HG03175 (cell line): ENCODE results near the gene ZNF862.

Source experiments
- ATAC-seq: cut with Tn5 transposase; IDR thresholded peaks from one replicate; pipeline ENCODE4 v1.9.1; 2021; ENCODE audit warnings: mild to moderate bottlenecking, moderate library complexity; ENCODE audit not compliant: unreplicated experiment

Gene ZNF862

DNA sequence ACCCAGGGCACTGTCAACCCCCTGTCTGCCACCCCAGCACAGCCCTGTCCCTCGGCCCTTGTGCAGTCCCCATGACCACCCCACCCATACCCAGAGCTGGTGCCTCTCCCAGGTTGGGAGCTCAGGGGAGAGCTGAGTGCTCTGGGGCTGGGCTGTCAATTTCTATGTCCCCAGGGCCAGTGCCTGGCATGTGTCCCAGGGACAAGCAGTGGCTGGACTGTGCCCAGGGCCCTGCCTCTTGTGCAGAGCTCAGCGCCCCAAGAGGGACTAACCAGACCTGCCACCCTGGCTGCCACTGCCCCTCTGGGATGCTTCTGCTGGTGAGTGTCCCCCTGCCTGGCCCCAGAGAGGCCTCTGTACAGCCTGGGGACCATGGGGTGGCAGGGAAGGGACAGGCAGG lies 29.0 kb upstream of the ZNF862 start:
- no peak for ATAC-seq

DNA sequence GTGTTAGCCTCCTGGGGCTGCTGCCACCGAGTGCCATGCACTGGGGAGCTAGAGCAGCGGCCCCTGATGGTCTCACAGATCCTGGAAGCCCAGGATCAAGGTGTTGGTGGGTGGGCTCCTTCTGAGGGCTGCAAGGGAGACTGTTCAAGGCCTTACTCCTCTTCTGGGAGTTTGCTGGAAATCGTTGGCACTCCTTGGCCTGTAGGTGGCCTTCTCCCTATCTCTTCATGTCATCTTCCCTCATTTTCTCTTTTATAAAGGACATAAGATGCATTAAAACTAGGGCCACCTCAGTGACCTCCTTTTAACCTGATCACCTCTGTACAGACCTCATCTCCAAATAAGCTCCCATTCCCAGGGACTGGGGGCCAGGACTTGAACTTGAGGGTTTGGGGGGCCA lies 27.0 kb upstream of the ZNF862 start:
- no peak for ATAC-seq

DNA sequence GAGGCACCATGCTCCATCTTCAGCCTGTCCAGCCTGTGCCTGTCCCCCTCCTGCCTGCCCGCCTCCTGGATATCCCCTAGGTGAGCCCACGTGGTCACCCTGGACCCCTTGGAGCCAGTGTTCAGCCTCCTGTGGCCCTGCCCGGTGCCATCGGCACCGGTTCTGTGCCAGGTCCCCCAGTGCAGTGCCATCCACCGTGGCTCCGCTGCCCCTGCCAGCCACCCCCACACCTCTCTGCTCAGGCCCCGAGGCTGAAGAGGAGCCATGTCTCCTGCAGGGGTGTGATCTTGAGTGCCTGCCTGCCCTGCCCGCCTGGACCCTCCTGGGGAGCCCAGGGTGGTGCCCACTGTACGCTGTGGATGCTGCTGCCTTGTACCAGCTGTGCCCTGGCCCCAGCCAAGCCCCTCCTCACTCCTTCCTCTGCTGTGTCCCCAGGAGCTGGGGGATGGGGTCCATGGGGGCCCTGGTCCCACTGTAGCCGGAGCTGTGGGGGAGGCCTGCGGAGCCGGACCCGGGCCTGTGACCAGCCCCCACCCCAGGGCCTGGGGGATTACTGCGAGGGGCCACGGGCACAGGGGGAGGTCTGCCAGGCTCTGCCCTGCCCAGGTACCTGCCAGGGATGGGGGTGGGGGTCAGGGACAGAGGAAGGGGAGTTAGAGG lies 26.2 kb upstream of the ZNF862 start:
- no peak for ATAC-seq

DNA sequence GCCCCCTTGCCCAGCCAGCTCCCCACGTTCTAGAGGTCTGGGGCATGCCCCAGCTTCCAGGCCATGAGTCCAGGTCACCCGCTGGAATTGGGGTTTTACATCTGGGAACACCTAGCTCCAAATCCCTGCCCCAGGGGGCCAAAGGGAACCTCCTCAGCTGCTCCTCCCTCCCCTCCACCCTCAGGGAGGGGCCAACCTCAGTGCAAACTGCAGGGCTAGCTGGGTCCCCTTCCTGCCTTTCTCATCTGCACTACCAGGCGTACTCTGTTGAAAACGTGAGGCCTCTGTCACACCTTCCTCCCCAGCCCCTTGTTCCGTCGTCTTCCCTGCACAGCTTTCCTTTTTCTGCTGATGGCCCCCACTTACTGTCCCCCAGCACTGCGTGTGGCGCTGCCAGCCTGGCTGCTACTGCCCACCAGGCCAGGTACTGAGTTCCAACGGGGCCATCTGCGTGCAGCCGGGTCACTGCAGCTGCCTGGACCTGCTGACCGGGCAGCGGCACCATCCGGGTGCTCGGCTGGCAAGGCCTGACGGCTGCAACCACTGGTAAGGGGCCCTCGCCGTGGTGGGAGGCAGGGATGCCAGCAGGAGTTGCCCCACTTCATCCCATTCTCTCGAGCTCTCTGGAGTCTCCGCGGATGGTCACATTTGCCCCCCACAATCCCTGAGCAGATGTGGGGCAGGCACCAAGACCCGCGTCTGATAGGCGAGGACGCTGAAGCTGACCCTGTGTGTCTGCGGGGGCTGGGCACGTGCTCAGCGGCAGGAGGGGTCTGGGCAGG lies 24.7 kb upstream of the ZNF862 start:
- ATAC-seq, result no peak

DNA sequence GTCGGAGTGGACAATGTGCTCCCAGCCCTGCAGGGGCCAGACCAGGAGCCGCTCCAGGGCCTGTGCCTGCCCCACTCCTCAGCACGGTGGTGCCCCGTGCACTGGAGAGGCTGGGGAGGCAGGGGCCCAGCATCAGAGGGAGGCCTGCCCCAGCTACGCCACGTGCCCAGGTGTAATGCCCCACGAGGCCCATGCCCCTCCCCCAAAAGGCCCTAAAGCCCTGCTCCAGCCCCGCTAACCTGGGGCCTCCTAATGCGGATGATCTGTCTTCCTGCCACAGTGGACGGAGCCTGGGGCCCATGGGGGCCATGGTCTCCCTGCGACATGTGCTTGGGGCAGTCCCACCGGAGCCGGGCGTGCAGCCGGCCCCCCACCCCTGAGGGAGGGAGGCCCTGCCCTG lies 23.7 kb upstream of the ZNF862 start:
- no peak for ATAC-seq

DNA sequence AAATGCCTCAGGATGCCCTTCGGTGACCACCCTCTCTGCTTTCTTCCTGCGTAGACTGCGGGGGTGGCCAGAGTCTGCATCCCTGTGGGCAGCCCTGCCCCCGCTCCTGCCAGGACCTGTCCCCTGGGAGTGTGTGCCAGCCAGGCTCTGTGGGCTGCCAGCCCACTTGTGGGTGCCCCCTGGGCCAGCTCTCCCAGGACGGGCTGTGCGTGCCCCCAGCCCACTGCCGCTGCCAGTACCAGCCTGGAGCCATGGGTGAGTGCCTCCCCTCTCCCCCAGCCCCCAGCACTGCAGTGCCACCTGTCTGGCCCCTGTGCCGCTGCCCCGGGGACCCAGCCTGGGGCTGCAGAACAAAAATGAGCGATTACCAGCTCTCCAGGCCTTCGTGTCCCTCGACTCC lies 23.1 kb upstream of the ZNF862 start:
- ATAC-seq, result no peak

DNA sequence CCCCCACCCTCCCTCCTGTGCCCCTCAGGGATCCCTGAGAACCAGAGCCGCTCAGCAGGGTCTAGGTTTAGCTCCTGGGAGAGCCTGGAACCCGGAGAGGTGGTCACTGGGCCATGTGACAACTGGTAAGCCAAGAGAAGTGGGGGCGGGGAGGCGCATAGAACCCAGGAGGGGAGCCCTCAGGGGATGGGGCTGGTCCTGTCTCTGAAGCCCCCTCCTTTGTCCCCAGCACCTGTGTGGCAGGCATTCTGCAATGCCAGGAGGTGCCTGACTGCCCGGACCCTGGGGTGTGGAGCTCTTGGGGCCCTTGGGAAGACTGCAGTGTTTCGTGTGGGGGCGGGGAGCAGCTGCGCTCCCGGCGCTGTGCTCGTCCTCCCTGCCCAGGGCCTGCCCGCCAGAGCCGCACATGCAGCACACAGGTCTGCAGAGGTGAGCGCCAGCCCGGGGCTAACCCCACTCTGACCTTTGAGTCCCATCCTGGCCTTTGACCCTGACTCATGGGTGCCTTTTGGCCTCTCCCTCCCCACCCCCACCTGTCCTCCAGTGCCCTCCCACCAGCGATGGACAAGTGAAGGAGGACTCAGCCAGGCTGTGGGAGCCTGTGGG lies 22.4 kb upstream of the ZNF862 start:
- no peak for ATAC-seq

DNA sequence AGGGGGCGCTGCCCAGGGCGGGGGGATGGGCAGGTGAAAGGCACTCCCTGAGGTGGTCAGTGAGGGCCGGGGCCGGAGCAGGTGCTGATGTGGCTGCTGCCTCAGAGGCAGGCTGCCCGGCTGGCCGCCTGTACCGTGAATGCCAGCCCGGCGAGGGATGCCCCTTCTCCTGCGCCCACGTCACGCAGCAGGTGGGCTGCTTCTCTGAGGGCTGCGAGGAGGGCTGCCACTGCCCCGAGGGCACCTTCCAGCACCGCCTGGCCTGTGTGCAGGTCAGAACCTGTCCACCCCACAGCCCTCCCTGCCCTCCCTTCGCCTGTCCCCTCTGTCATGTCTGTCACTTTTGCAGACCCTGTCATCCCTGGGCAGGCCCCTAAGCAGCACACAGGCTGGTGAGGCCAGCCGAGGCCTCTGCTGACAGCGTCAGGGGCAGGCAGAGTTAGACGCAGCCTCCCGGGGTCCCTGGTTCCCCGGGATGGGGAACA lies 21.9 kb upstream of the ZNF862 start:
- no peak for ATAC-seq

DNA sequence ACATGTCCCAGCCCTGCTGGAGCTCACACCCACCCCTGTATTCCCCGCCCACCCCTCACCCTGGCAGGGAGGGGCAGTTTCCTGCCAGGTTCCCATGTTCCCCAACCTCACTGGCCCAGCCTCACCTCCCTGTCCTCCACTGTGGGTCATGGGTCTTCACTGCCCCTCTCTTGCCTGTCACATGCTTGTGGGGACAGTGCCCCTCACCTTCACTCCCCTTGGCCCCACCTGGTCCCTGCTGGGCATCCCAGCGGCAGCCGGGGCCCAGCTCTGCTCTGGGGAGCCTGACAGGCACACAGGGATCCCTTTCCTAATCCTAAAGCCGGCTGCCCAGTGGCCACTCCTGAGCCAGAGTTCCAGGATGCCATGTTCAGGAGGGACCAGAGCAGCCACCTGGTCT lies 21.4 kb upstream of the ZNF862 start:
- no peak for ATAC-seq

DNA sequence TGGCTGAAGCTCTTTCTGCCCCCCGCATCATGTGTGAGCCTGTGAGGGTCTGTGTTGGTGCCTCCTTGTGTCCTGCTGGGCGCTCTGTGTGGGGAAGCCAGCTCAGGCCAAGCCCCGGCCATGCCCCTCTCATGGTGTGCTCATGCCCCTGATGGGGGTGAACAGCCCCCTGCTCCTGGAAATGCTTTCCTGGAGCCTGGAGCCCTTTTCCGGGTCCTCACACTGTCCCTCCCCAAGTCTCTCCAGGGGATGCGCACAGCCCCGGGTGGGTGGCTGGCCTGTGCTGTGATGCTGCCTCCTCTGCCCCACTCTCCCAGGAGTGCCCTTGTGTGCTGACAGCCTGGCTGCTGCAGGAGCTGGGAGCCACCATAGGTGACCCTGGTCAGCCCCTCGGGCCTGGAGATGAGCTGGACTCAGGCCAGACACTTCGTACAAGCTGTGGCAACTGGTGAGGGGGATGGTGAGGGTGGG lies 20.8 kb upstream of the ZNF862 start:
- ATAC-seq, result no peak

DNA sequence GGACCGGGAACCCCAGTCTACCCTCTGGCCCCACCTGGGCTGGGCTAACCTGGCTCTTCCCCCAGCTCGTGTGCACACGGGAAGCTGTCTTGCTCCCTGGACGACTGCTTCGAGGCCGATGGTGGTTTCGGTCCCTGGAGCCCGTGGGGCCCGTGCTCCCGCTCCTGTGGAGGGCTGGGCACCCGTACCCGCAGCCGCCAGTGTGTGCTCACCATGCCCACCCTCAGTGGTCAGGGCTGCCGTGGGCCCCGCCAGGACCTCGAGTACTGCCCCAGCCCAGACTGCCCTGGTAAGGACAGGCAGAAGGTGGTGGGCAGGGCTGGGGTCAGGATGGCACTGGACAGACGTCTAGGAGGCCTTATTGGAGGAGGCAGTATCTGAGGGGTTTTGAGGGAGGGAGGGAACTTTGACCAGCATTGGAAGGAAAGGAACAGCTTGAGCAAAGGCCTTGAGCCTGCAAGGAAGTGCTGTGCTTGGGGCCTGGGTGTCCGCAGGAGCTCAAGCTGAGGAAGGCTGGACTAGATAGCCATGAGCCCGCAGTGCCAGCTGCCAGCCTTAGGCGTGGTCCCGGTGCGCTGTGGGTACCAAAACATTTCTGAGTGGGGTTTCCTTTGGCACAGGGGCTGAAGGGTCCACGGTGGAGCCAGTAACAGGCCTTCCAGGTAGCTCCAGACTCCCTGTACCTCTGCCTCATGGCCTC lies 20.2 kb upstream of the ZNF862 start:
- no peak for ATAC-seq

DNA sequence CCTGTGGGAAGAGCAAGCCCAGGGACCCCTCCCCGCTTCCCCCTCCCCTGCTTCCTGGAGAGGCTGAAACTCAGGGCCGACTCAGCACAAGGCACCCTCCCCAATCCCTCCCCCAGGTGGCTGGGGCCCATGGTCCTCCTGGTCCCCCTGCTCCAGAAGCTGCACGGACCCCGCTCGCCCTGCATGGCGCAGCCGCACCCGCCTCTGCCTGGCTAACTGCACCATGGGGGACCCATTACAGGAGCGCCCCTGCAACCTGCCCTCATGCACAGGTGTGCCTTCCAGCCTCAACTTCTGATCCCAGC lies 19.7 kb upstream of the ZNF862 start:
- ATAC-seq, result no peak

DNA sequence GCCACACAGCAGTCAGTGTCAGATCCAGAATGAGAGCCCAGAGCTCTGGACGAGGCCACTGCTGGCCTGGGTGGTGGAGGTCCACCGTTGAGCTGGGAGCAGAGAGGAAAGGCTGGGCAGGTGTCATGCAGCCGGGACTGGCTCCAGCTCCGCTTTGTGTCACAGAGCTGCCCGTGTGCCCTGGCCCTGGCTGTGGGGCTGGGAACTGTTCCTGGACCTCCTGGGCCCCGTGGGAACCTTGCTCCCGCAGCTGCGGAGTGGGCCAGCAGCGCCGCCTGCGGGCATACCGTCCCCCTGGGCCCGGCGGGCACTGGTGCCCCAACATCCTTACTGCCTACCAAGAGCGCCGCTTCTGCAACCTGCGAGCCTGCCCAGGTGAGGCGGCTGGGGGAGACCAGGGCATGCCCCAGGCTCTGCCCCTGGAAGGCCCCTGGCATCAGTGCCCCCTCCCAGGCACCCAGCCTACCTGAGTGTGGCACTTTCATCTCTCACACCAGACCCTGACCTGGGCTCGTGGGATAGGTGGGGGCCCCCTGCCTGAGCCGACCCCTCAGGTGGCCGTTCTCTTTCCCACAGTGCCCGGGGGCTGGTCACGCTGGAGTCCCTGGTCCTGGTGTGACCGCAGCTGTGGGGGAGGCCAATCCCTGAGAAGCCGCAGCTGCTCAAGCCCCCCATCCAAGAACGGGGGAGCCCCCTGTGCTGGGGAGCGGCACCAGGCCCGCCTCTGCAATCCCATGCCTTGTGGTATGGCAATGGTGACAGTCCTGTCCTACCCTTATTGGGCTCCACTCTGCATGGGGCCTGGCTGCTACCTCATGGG lies 18.8 kb upstream of the ZNF862 start:
- no peak for ATAC-seq

DNA sequence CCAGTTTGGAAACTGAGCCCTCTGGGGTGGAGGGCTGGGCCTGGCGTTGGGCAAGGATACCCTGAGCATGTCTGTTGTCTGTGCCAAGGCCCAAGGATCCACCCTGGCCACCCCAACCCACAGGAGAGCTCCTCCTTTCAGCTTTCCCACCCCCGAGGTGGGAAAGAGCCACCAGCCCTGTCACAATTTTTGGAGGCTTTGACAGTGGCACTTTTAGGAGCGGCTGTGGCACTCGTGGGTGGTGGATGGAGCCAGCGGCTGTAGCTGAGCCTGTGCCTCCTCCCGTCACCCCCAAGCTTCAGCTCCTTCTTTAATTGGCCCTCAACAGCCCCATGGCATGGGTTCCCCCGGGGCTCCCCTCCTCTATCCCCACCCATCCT lies 18.2 kb upstream of the ZNF862 start:
- ATAC-seq, result no peak

DNA sequence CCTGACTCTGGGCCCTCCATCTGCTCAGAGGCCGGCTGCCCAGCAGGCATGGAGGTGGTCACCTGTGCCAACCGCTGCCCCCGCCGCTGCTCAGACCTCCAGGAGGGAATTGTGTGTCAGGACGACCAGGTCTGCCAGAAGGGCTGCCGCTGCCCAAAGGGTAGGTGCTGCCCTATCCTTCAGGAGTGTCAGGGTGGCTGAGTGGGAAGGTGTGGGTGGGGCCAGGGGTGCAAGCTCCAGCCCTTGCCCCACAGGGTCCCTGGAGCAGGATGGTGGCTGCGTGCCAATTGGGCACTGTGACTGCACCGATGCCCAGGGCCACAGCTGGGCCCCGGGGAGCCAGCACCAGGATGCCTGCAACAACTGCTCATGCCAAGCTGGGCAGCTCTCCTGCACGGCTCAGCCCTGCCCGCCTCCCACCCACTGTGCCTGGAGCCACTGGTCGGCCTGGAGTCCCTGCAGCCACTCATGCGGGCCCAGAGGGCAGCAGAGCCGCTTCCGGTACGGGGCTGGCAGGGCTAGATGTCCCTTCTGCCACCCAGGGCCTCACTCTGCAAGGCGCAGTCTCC lies 17.5 kb upstream of the ZNF862 start:
- no peak for ATAC-seq

DNA sequence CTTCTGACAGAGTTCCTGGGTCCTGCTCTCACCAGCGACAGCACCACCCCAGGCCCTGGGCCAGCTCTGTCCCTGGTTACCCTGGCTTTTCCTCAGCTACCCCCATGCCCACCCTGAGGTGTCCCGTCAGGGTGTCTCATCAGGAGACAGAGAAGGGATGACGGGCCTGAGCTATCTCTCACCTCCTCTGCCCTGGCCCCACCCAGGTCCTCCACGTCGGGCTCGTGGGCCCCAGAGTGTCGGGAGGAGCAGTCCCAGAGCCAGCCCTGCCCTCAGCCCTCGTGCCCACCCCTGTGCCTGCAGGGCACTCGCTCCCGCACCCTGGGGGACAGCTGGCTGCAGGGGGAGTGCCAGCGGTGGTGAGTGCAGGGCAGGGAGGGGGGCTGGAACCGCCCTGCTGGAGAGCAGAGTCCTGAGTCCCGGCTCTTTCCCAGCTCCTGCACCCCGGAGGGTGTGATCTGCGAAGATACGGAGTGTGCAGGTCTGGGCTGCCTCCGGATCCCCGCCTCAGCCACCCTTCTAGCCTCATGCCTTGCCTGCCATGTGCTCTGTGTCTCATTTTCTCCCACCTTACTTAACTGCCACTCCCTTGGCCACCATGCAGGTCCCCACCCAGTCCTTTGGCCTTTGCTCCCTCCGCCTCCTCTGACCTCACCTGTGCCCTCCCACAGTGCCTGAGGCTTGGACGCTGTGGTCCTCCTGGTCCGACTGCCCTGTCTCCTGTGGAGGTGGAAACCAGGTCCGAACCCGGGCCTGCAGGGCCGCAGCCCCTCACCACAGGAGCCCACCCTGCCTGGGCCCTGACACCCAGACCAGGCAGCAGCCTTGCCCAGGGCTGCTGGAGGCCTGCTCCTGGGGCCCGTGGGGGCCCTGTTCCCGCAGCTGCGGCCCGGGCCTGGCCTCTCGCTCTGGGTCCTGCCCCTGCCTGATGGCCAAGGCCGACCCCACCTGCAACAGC lies 16.7 kb upstream of the ZNF862 start:
- no peak for ATAC-seq

DNA sequence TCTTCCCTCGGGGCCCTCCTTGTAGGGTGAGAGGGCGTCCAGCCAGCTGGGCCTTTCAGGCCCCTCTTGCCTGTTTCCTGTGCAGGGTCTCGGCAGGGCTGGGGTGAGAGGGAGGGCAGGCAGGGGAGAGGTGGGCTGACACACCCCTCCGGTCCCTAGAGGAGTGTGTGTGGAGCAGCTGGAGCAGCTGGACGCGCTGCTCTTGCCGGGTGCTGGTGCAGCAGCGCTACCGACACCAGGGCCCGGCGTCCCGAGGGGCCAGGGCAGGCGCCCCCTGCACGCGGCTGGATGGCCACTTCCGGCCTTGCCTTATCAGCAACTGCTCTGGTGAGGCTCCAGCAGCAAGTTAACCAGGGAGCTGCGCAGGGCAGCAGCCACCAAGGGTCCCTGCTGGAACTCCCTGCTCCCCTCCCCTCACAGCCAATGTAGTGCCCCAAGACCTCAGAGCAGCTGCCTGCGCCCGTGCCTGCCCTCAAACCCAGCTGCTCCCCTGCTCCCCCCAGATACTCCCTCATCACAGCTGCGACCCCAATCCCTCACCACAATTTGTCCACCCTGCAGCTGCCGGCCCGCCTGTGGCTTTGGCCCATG lies 15.7 kb upstream of the ZNF862 start:
- ATAC-seq, result no peak

DNA sequence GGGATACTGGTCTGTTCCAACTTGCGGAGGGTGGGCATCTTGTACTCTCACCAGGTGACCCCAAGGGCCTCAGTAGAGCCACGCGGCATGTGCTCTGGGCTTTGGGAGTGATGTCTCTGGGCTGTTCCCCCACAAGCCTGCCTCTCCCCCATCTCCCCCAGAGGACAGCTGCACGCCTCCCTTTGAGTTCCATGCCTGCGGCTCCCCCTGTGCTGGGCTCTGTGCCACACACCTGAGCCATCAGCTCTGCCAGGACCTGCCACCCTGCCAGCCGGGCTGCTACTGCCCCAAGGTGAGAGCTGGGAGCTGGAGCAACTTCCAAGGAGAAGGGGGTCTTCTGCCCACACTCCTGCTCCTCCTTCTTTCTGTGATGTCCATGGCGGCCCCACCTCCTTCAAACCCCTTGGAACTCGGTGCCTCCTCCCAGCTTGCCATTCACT lies 15.0 kb upstream of the ZNF862 start:
- ATAC-seq, result no peak

DNA sequence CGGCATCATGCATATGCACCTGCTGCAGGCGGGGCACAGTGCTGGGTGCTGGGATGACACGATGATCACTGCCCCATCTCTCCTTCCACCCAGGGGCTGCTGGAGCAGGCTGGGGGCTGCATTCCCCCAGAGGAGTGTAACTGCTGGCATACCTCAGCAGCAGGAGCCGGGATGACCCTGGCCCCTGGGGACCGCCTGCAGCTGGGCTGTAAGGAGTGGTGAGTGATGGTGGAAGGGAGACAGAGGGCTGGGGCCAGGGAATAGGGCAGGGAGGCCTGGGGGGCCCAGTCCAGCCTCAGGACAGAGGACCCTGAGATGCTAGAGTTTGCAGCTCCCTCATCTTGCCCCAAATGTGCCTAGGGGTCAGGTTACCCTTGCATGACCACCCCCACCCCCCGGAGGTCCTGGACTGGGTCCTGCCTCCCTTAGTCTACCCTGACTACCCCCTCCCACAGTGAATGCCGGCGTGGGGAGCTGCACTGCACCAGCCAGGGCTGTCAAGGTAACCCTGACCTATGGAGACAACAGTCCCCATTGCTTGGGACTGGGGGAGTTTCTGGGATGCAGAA lies 14.5 kb upstream of the ZNF862 start:
- no peak for ATAC-seq
